GM18505 (cell line): ENCODE measurements around the gene CLOCK.
A peak's percentile ranks its signal among the peaks of the same experiment; 100 is the strongest.
"Not testable (repeated sequence)": the region's sequence is repeated elsewhere in the genome, so short reads cannot be mapped to it uniquely, and the experiment has no call there.

Source experiments
- ATAC-seq: cut with Tn5 transposase; IDR thresholded peaks from one replicate; pipeline ENCODE4 v1.9.1; 2021; ENCODE audit not compliant: unreplicated experiment
- POLR2A ChIP-seq: IDR thresholded peaks from 4 replicates; pipeline ENCODE4 v1.6.1; 2011; ENCODE audit warnings: borderline replicate concordance; ENCODE audit not compliant: insufficient read depth, insufficient read length; ENCODE audit errors: extremely low read depth

CLOCK gene, protein sequence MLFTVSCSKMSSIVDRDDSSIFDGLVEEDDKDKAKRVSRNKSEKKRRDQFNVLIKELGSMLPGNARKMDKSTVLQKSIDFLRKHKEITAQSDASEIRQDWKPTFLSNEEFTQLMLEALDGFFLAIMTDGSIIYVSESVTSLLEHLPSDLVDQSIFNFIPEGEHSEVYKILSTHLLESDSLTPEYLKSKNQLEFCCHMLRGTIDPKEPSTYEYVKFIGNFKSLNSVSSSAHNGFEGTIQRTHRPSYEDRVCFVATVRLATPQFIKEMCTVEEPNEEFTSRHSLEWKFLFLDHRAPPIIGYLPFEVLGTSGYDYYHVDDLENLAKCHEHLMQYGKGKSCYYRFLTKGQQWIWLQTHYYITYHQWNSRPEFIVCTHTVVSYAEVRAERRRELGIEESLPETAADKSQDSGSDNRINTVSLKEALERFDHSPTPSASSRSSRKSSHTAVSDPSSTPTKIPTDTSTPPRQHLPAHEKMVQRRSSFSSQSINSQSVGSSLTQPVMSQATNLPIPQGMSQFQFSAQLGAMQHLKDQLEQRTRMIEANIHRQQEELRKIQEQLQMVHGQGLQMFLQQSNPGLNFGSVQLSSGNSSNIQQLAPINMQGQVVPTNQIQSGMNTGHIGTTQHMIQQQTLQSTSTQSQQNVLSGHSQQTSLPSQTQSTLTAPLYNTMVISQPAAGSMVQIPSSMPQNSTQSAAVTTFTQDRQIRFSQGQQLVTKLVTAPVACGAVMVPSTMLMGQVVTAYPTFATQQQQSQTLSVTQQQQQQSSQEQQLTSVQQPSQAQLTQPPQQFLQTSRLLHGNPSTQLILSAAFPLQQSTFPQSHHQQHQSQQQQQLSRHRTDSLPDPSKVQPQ

GRCh38 chr4:55546756-55547465 is at the start of gene CLOCK:
TSS of gene CLOCK (minus strand) at chr4:55546909. CDS start at chr4:55482785, 64,124 bp downstream.
- peak; percentile 74 for ATAC-seq
- peak; percentile 80 for TF ChIP-seq POLR2A

- ATAC-seq: no peak
- TF ChIP-seq POLR2A: no peak
These were observed 45.3 kb upstream of the CLOCK start, which contains the start of gene PDCL2 for GRCh38 chr4:55592014-55592413. TSS of gene PDCL2 (minus strand) at chr4:55592245. CDS start at chr4:55592109, 136 bp downstream.

GRCh38 chr4:55588160-55588559 is 41.5 kb upstream of the CLOCK start:
- TF ChIP-seq POLR2A: no peak
- ATAC-seq: no peak

GRCh38 chr4:55582773-55583172 is 36.1 kb upstream of the CLOCK start:
- not testable (repeated sequence) for ATAC-seq

DNA sequence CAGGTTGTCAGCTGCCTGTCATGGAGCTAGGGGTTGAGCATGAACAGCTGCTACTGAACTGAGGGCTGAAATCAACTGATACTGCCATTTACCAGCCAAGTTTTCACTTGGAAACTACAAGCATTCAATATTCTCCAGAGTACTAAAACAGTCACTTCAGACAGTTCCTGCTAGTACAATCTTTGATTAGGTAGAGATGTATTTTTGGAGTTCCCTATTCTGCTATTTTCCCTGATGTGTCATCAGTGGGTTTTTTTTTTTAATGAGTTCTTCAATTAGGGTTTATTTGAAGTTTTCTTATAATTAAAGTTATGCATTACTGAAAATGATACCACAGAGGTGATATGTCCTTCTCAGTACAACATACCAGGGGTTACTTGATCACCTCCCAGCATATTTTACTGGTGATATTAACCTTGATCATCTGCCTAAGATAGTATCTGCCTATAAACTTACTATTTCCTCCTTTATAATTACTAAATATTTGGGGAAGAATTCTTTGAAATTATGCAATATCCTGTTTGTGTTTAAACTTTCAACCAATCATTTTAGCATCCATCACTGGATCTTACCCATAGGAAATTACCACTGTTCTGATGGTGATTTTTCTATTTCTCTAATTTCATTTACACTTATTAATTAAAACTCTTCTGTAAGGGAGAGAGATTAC is 31.8 kb upstream of the CLOCK start:
- no peak for ATAC-seq
- no peak for TF ChIP-seq POLR2A

- ATAC-seq: no peak
- no peak for TF ChIP-seq POLR2A
These were observed 28.8 kb upstream of the CLOCK start for GRCh38 chr4:55575513-55575912.

DNA sequence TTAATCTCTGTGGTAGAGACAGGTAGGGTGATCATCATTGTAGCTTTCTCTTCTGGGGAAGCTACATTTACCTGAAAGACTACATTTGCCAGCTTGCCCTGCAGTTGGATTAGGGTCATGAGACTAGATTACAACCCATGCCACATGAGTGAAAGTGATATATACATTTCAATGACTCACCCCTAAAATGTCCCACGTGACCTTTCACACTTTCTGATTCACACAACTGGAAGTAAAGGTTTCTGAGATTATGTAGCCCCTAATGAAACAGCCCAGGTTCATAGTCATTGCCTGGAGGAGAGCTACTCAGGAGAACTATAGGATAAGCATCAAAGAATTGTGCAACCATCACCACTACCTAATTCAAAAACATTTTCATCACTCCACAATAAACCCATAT is 27.5 kb upstream of the CLOCK start:
- no peak for ATAC-seq
- TF ChIP-seq POLR2A: no peak

GRCh38 chr4:55571806-55572205 is 25.1 kb upstream of the CLOCK start:
- ATAC-seq: no peak
- no peak for TF ChIP-seq POLR2A

- ATAC-seq: peak; percentile 79
- TF ChIP-seq POLR2A: no peak
These were observed 22.3 kb upstream of the CLOCK start for GRCh38 chr4:55568905-55569504.

GRCh38 chr4:55561889-55562288 is 15.2 kb upstream of the CLOCK start:
- TF ChIP-seq POLR2A: no peak
- peak; percentile 100 for ATAC-seq

DNA sequence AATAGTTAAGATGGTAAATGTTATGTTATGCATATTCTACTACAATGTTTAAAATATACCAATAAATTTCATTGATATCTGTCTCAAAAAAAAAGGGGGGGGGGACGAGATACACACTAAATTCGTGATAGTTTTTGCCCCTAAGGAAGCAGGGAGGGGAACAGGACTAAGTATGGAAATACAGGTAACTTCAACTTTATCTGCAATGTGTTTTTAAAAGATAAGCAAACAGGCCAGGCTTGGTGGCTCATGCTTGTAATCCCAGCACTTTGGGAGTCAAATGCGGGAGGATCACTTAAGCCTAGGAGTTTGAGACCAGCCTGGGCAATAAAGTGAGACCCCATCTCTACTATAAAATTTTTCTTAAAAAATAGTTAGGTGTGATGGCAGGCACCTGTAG is 13.4 kb upstream of the CLOCK start:
- no peak for TF ChIP-seq POLR2A
- no peak for ATAC-seq

GRCh38 chr4:55554453-55555030 is 7.8 kb upstream of the CLOCK start:
- no peak for ATAC-seq
- TF ChIP-seq POLR2A: no peak

- TF ChIP-seq POLR2A: no peak
- no peak for ATAC-seq
These were observed 6.9 kb upstream of the CLOCK start for GRCh38 chr4:55553441-55554201.

- ATAC-seq: not testable (repeated sequence)
These were observed 5.3 kb upstream of the CLOCK start for GRCh38 chr4:55551964-55552363.
